Panc1 (cell line): ENCODE data around the gene POLG2.
"Not testable (repeated sequence)": the region's sequence is repeated elsewhere in the genome, so short reads cannot be mapped to it uniquely, and the experiment has no call there.

Experiments used
- CTCF ChIP-seq: fragments of 450-650 bp; IDR thresholded peaks from 2 replicates; pipeline ENCODE4 v1.5.1; 2017; ENCODE audit warnings: mild to moderate bottlenecking
- POLR2AphosphoS5 ChIP-seq: IDR thresholded peaks from 2 replicates; pipeline ENCODE4 v1.6.1; 2012; ENCODE audit warnings: mild to moderate bottlenecking, low read depth, low read length, moderate library complexity

GRCh38 chr17:64495300-64495699 lies 1.6 kb downstream of the POLG2 start:
- TF ChIP-seq CTCF, POLR2AphosphoS5: not testable (repeated sequence)
